ENCODE measurements around the gene WDFY4. TPM values are rescaled to one million over a fixed set of nuclear protein-coding genes. Genes with fewer than 3 reads are reported as not detected.

Gene WDFY4
- polyA plus RNA-seq, 1 donor from 2014 or later = not detected

- no peaks in the 10 kb centered on the region for H3K9me2 ChIP-seq (ENCODE audit: insufficient read depth, low read length)
- no peaks in the 10 kb centered on the region for H3F3A ChIP-seq (ENCODE audit: insufficient read depth, low read length, poor library complexity, severe bottlenecking)
- no peak overlapping the region for H3K4me3 ChIP-seq (ENCODE audit: low read length)
- no peak overlapping the region for H3K4me2 ChIP-seq (ENCODE audit: low read length)
- no peak overlapping the region for H2AFZ ChIP-seq (ENCODE audit: low read depth, low read length)
- no peaks in the 10 kb centered on the region for H3K36me3 ChIP-seq (ENCODE audit: insufficient read depth, low read length)
- no peaks in the 10 kb centered on the region for H3K27me3 ChIP-seq (ENCODE audit: insufficient read depth, low read depth, low read length)
- no peak overlapping the region for H3K27ac ChIP-seq (ENCODE audit: low read length)
- no peaks in the 10 kb centered on the region for H3K79me2 ChIP-seq (replicated peaks; ENCODE audit: insufficient read depth, low read length)
- TF ChIP-seq RAD21 (conservative IDR thresholded peaks at IDR 0.05) = no peak
- no peak for TF ChIP-seq CTCF (IDR thresholded peaks at IDR 0.05; ENCODE audit: poor library complexity, severe bottlenecking)
- TF ChIP-seq TAF1 (IDR thresholded peaks at IDR 0.05; ENCODE audit: low read depth) = no peak
- no peak for TF ChIP-seq SMC3 (conservative IDR thresholded peaks at IDR 0.05; ENCODE audit: poor library complexity)
- TF ChIP-seq EZH2 (IDR thresholded peaks at IDR 0.05; ENCODE audit: borderline replicate concordance, insufficient read depth, low read length, poor library complexity, severe bottlenecking) = no peak
- TF ChIP-seq MXI1 (conservative IDR thresholded peaks at IDR 0.05; ENCODE audit: poor library complexity, severe bottlenecking) = no peak
- no peak for TF ChIP-seq EP300 (conservative IDR thresholded peaks at IDR 0.05; ENCODE audit: poor library complexity, severe bottlenecking)
- no peak for TF ChIP-seq POLR2AphosphoS5 (IDR thresholded peaks at IDR 0.05)
- TF ChIP-seq REST (IDR thresholded peaks at IDR 0.05; ENCODE audit: borderline replicate concordance) = no peak
- H3K9me3 ChIP-seq (ENCODE audit: low read length) = no peaks in the 10 kb centered on the region
- no peaks in the 10 kb centered on the region for H4K20me1 ChIP-seq (ENCODE audit: insufficient read depth)
- H3K9ac ChIP-seq (ENCODE audit: low read length) = no peak overlapping the region
Measured at GRCh38 chr10:48729222-48729621, 44.5 kb downstream of the WDFY4 start.

- no peak overlapping the region for H3K27ac ChIP-seq (ENCODE audit: low read length)
- no peaks in the 10 kb centered on the region for H3F3A ChIP-seq (ENCODE audit: insufficient read depth, low read length, poor library complexity, severe bottlenecking)
- no peak overlapping the region for H3K4me3 ChIP-seq (ENCODE audit: low read length)
- no peaks in the 10 kb centered on the region for H3K9me2 ChIP-seq (ENCODE audit: insufficient read depth, low read length)
- H3K4me2 ChIP-seq (ENCODE audit: low read length) = no peak overlapping the region
- H4K20me1 ChIP-seq (ENCODE audit: insufficient read depth) = no peaks in the 10 kb centered on the region
- no peaks in the 10 kb centered on the region for H3K9me3 ChIP-seq (ENCODE audit: low read length)
- H3K79me2 ChIP-seq (replicated peaks; ENCODE audit: insufficient read depth, low read length) = no peaks in the 10 kb centered on the region
- TF ChIP-seq SMC3 (conservative IDR thresholded peaks at IDR 0.05; ENCODE audit: poor library complexity) = no peak
- TF ChIP-seq REST (IDR thresholded peaks at IDR 0.05; ENCODE audit: borderline replicate concordance) = no peak
- TF ChIP-seq TAF1 (IDR thresholded peaks at IDR 0.05; ENCODE audit: low read depth) = no peak
- TF ChIP-seq POLR2AphosphoS5 (IDR thresholded peaks at IDR 0.05) = no peak
- no peak for TF ChIP-seq MXI1 (conservative IDR thresholded peaks at IDR 0.05; ENCODE audit: poor library complexity, severe bottlenecking)
- TF ChIP-seq EP300 (conservative IDR thresholded peaks at IDR 0.05; ENCODE audit: poor library complexity, severe bottlenecking) = no peak
- no peak for TF ChIP-seq EZH2 (IDR thresholded peaks at IDR 0.05; ENCODE audit: borderline replicate concordance, insufficient read depth, low read length, poor library complexity, severe bottlenecking)
- no peak for TF ChIP-seq CTCF (IDR thresholded peaks at IDR 0.05; ENCODE audit: poor library complexity, severe bottlenecking)
- no peak for TF ChIP-seq RAD21 (conservative IDR thresholded peaks at IDR 0.05)
- no peak overlapping the region for H2AFZ ChIP-seq (ENCODE audit: low read depth, low read length)
- H3K27me3 ChIP-seq (ENCODE audit: insufficient read depth, low read depth, low read length) = no peaks in the 10 kb centered on the region
- H3K9ac ChIP-seq (ENCODE audit: low read length) = no peak overlapping the region
- no peaks in the 10 kb centered on the region for H3K36me3 ChIP-seq (ENCODE audit: insufficient read depth, low read length)
Measured at GRCh38 chr10:48729941-48730457, 45.3 kb downstream of the WDFY4 start.
